Mucosa of stomach (tissue), 1 donor: ENCODE data around the gene TMEM135.
"Not testable (repeated sequence)": the region's sequence is repeated elsewhere in the genome, so short reads cannot be mapped to it uniquely, and the experiment has no call there.

Experiments
- H3K27me3 ChIP-seq: one replicate; pipeline ENCODE4 v1.7.0; 2013; ENCODE audit warnings: mild to moderate bottlenecking, low read length; ENCODE audit not compliant: control insufficient read depth, insufficient read depth
- H3K36me3 ChIP-seq: one replicate; pipeline ENCODE4 v1.7.0; 2013; ENCODE audit warnings: low read length; ENCODE audit not compliant: control insufficient read depth, insufficient read depth
- H3K4me1 ChIP-seq: one replicate; pipeline ENCODE4 v1.7.0; 2013; ENCODE audit warnings: mild to moderate bottlenecking, low read length; ENCODE audit not compliant: control insufficient read depth, insufficient read depth
- H3K4me3 ChIP-seq: one replicate; pipeline ENCODE4 v1.7.0; 2013; ENCODE audit warnings: low read length
- H3K9ac ChIP-seq: one replicate; pipeline ENCODE4 v1.7.0; 2013; ENCODE audit warnings: mild to moderate bottlenecking, low read length, moderate library complexity
- H3K9me3 ChIP-seq: one replicate; pipeline ENCODE4 v1.7.0; 2013; ENCODE audit warnings: mild to moderate bottlenecking, low read length, moderate library complexity; ENCODE audit not compliant: control insufficient read depth
- donor health status: Pancreatic carcinoma.

TMEM135 gene

DNA sequence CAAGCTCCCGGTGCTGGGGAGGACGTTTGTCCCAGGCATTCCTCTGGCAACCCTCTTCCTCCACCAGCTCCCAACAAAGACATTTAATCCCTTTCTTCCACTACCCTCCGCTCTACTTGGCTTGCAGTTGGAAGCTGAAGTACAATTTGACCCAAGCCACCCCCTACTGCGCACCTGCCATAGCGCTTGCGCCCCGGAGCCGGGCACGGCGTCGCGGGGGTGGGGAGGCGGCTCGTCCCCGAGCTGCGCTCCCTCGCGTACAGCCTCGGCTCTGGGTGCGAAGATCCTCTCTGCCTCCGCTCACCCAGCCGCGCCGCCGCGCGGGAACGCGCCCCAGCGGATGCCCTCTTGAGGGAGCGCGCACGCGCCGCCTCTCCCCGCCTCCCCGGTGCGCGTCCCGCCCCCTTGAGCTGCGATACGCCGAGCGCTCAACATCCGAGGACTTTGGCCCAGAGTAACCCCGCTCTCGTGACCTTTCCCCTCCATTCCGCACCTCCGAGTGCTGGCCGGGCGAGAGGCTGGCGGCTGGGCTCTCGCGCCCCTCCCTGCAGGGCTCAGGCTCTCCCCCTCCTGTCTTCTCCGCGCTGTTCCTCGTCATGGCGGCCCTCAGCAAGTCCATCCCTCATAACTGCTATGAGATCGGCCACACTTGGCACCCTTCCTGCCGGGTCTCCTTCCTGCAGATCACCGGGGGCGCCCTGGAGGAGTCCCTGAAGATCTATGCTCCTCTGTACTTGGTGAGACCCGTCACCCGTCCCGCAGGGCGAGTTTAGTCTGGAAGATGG, at the start of gene TMEM135:
Gene TMEM135, plus strand, starts transcription at position 485 of the 785 bp plus-strand sequence. Its CDS starts 112 bp downstream, at position 597.
- H3K9ac ChIP-seq = peak within 1 kb of the TSS; percentile 86
- H3K27me3 ChIP-seq = no peaks in the 10 kb centered on the region
- peaks cover 6% of the 10 kb centered on the region for H3K4me1 ChIP-seq
- no peaks in the 10 kb centered on the region for H3K9me3 ChIP-seq
- H3K36me3 ChIP-seq = no peaks in the 10 kb centered on the region
- peak within 1 kb of the TSS; percentile 78 for H3K4me3 ChIP-seq

DNA sequence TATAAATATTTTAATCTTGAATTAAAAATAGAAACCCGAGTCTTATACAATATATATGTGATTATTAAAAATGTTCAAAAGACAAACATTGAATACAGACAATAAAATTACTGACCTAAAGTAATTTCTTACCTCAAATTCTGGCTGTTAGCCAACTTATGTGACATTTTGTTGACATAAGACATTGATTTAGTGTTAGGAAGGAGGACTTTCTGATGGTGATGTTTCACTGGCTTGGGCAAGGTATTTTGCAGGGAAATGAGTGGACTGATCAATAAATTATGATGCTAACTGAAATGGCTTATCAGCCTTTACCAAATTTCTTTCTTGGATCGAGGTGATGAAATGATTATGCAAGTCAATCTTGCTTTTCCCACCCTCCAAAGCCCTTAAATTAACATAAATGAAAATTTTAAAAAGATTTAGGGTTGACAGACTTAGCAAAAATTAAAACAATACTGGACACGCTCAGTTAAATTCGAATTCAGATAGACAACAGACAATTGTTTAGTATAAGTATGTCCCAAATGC, 49.3 kb upstream of the TMEM135 start:
- no peak overlapping the region for H3K4me3 ChIP-seq
- H3K9ac ChIP-seq = no peak overlapping the region
- H3K27me3 ChIP-seq = no peaks in the 10 kb centered on the region
- no peaks in the 10 kb centered on the region for H3K4me1 ChIP-seq
- no peaks in the 10 kb centered on the region for H3K36me3 ChIP-seq
- no peaks in the 10 kb centered on the region for H3K9me3 ChIP-seq

DNA sequence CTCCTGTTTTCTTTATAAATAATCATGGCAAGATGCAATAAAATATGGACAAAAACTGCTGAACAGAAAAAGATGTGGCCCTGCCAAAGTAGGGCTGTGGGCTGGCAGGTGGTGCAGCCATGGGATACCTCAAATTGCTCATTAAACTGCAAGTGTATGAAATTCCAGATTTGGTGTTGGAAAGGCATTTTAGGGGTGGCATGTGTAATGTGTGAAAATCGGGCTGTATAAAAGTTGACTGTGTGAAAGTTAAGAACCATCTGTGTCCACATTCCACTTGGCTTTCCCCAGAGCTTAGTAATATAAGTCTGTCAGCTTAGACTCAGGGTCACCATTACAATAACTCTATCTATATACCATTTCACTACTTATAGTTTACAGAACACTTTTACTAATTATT, 47.7 kb upstream of the TMEM135 start:
- Histone ChIP-seq H3K9me3 (no peaks in the 10 kb centered on the region), H3K27me3 (no peaks in the 10 kb centered on the region), H3K36me3 (no peaks in the 10 kb centered on the region), H3K4me1 (no peaks in the 10 kb centered on the region), H3K4me3 (no peak overlapping the region), H3K9ac (no peak overlapping the region)

DNA sequence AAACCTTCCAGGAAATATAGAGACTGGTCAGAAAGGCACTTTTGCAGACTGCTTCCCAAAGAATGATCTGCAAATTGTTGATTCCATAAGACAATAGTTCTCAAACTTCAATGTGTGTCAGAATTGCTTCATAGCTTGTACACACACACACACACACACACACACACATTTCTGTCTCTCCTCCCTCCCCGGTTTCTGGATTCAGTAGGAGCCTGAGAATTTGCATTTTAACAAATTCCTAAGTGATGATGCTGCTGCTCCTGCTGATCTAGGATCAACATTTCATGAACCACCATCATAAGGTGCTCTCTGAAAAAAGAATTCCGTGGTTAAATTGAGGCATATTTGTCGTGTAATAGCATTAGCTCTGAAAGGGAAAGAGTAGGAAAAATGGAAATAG, 47.2 kb upstream of the TMEM135 start:
- Histone ChIP-seq H3K27me3 (no peaks in the 10 kb centered on the region), H3K4me1 (no peaks in the 10 kb centered on the region), H3K9ac (no peak overlapping the region), H3K4me3 (no peak overlapping the region), H3K9me3 (no peaks in the 10 kb centered on the region), H3K36me3 (no peaks in the 10 kb centered on the region)

DNA sequence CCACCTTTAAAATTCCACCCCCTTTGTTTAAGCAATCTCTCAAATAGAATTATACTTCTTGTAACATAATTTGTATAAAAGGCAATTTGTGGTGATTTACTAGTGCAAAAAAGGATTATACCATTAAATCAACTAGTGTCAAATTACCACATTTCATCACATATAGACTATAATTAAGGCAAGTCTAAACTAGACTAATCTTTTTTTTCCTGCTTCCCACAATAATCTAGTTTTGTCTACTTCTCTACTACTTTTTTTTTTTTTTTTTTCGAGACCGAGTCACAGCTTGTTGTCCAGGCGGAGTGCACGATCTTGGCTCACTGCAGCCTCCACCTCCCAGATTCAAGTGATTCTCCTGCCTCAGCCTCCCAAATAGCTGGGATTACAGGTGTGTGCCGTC, 46.4 kb upstream of the TMEM135 start:
- Histone ChIP-seq H3K4me1 (no peaks in the 10 kb centered on the region), H3K27me3 (no peaks in the 10 kb centered on the region), H3K4me3 (no peak overlapping the region), H3K9me3 (no peaks in the 10 kb centered on the region), H3K36me3 (no peaks in the 10 kb centered on the region), H3K9ac (no peak overlapping the region)

DNA sequence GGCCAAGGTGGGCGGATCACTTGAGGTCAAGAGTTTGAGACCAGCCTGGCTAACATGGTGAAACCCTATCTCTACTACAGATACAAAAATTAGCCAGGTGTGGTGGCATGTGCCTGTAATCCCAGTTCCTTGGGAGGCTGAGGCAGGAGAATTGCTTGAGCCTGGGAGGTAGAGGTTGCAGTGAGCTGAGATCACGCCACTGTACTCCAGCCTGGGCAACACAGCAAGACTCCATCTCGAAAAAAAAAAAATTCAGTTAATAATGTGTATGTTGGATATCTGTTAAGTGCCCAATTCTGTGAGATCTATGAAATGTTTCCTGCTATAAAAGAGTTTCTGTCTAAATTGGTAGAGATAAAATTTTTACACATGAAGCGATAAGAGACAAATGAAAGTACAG, 45.4 kb upstream of the TMEM135 start:
- H3K9ac ChIP-seq, H3K9me3 ChIP-seq: not testable (repeated sequence)

DNA sequence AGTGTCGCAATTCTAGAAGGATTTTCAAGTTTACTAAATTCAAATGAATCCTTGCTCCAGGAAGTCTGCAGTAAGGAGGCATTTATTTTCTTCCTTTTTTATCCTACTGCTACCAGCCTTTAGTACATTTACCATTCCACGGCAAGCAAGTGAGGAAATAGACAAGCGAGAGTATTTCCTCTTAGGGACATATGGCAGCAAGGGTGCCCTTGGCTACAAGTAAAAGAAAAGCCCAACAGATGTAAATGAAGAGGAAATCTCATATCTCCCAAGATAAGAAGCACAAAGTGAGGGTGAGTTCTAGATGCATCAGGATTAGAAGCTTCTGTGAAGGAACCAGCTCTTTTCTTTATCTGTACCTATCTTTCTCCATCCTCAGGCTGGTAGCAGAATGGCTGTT, 44.7 kb upstream of the TMEM135 start:
- Histone ChIP-seq H3K4me1 (no peaks in the 10 kb centered on the region), H3K4me3 (no peak overlapping the region), H3K36me3 (no peaks in the 10 kb centered on the region), H3K9me3 (no peaks in the 10 kb centered on the region), H3K9ac (no peak overlapping the region), H3K27me3 (no peaks in the 10 kb centered on the region)

More for the DNA sequence above, 45.4 kb upstream of the TMEM135 start:
- not testable (repeated sequence) for H3K36me3 ChIP-seq, H3K4me3 ChIP-seq, H3K4me1 ChIP-seq, H3K27me3 ChIP-seq

DNA sequence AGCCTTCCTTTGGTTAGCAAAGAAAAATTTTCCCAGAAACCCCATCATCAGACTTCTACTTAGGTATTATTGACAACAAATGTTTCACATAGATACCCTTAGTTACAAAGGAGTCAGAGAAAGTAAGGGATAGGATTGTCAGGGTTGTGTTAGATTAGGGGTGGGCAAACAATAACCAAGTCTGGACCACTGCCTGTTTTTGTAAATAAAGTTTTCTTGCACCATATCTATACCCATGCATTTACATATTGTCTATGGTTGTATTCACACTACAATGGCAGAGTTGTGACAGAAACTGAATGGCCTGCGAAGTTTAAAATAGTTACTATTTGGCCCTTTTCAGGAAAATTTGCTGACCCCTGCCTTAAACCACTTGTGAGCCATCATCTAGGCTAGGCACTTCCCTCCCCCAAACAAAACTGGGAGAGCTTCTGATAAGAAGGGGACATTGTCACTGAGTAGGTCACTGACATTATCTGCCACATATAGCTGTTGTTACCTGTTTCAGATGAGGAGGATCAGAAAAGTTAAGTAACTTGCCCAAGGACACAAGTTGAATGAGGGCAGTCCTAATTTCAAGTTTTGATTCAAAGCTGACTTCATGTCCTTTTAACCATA, 40.7 kb upstream of the TMEM135 start:
- H3K4me3 ChIP-seq = no peak overlapping the region
- no peaks in the 10 kb centered on the region for H3K9me3 ChIP-seq
- H3K27me3 ChIP-seq = no peaks in the 10 kb centered on the region
- no peak overlapping the region for H3K9ac ChIP-seq
- no peaks in the 10 kb centered on the region for H3K36me3 ChIP-seq
- peaks cover 6% of the 10 kb centered on the region for H3K4me1 ChIP-seq

DNA sequence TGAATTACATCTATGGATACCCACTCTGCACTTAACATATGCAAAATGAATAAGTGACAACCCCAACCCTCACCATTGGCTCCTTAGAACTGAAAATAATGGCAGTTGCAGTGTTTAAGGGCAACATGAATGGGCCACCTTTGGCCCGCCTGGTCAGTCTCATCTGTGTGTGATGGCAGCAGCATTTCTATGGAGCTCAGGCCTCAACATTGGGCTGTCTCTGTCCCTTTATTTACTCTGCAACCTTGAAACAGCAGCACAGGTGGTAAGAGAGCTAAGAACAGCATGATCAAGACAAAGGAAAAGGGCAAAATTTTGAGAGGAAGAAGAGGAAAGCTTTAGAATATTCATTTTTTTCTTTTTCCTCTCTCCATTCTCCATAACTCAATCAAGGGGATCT, 38.3 kb upstream of the TMEM135 start:
- no peak overlapping the region for H3K9ac ChIP-seq
- peaks cover 6% of the 10 kb centered on the region for H3K4me1 ChIP-seq
- H3K27me3 ChIP-seq = no peaks in the 10 kb centered on the region
- no peaks in the 10 kb centered on the region for H3K9me3 ChIP-seq
- no peaks in the 10 kb centered on the region for H3K36me3 ChIP-seq
- no peak overlapping the region for H3K4me3 ChIP-seq

DNA sequence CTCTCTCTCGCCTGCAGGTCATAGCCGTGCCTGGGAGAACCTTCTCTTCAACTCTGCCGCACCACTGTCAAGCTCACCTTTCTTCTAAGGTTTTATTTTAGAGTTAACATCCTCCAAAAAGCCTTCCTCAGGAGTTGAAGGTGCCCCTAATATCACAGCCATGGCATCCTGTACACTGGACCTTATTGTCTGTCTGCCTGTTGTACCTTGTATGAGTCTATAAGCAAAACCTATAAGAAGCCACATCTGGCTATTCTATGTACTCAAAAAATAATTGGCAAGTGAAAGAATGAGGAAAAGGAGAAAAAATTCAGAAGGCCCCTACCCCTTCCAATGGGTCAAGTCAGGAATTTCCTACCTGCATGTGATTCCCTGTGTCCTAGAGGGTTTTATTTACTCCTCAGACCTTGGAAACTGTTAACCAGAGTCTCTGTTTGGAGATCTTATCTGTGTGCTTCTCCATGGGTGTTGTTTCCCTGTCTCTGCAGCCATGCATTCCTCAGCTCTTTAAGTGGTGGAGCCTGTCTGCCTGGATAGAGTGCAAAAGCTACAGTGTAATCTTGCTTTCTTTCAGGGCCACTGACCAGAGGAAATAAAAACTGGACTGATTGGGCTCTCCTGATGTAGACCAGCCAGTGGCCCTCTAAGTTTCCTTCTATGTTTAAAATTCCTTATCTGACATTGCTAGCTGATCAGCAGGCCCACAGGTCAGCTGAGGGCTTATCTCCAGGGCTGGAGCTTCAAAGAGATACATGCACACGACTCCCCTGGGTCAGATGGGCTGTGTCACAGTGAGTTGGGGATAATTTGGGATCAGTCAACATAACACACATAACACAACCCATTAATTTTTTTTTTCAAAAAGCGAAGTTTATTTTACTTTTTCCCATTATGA, 37.6 kb upstream of the TMEM135 start:
- Histone ChIP-seq H3K4me1 (peaks cover 6% of the 10 kb centered on the region), H3K27me3 (no peaks in the 10 kb centered on the region), H3K9ac (no peak overlapping the region), H3K9me3 (no peaks in the 10 kb centered on the region), H3K36me3 (no peaks in the 10 kb centered on the region), H3K4me3 (no peak overlapping the region)

DNA sequence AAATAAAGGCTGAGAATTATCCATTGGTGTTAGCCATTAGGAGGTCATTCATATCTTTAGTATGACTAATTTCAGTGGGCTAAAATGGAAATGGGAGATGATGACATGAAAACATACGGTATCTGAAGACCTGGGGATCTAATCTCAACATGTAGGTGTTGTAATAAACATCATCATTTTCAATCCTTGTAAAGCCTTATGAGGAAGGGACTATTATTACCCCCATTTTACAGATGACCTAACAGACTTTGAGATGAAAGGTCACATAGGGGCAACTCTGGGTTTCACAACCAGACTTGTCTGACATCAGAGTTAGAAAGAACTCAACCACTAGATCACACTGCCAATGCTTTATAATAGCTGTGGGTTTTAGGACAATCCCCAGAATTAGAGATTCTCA, 34.8 kb upstream of the TMEM135 start:
- H3K4me1 ChIP-seq = peaks cover 6% of the 10 kb centered on the region
- H3K27me3 ChIP-seq = no peaks in the 10 kb centered on the region
- H3K4me3 ChIP-seq = no peak overlapping the region
- H3K36me3 ChIP-seq = no peaks in the 10 kb centered on the region
- H3K9me3 ChIP-seq = no peaks in the 10 kb centered on the region
- H3K9ac ChIP-seq = no peak overlapping the region

DNA sequence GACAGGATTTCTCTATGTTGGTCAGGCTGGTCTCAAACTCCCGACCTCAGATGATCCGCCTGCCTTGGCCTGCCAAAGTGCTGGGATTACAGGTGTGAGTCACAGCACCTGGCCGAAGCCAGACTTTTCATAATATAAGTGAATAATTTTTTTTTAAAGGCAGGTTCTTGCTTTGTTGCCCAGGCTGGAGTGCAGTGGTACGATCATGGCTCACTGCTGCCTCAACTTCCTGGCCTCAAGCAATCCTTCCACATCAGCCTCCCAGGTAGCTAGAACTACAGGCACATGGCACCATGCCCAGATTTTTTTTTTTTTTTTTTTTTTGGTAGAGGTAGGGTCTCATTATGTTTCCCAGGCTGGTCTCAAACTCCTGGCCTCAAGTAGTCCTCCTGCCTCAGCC, 33.5 kb upstream of the TMEM135 start:
- H3K4me1 ChIP-seq, H3K4me3 ChIP-seq, H3K36me3 ChIP-seq, H3K9ac ChIP-seq, H3K9me3 ChIP-seq, H3K27me3 ChIP-seq: not testable (repeated sequence)
